ENCODE results near the gene CHN1.

DNA sequence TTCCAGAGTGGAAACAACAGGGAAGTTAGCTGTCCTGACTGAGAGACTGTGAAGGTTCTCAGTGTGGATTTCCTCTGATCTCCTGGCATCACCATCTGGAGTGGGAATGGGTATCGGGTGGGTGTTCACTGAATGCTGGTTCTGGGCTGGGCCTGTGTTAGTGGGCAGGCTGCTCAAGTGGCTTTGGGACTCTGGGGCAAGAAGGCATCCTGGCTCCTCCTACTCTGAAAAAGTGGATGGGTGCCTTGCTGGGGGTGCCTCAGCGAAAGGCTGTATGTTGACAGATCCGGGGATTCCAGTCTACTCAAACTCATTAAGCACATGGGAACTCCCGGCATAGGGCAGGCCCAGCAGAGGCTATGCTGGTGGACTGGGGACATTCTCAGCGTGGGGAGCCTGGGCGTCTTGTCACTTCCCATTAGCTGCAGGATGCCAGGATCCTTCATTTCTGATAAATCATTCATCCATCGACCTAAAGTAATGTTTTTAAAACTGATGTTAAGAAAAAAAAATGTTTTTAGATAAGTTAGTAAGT is 213.4 kb downstream of the CHN1 start:
- TF ChIP-seq, protein P1, sequence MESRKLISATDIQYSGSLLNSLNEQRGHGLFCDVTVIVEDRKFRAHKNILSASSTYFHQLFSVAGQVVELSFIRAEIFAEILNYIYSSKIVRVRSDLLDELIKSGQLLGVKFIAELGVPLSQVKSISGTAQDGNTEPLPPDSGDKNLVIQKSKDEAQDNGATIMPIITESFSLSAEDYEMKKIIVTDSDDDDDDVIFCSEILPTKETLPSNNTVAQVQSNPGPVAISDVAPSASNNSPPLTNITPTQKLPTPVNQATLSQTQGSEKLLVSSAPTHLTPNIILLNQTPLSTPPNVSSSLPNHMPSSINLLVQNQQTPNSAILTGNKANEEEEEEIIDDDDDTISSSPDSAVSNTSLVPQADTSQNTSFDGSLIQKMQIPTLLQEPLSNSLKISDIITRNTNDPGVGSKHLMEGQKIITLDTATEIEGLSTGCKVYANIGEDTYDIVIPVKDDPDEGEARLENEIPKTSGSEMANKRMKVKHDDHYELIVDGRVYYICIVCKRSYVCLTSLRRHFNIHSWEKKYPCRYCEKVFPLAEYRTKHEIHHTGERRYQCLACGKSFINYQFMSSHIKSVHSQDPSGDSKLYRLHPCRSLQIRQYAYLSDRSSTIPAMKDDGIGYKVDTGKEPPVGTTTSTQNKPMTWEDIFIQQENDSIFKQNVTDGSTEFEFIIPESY (IDR thresholded peaks at IDR 0.05; ENCODE audit: borderline replicate concordance, low read depth), result no peak
- TF ChIP-seq MEF2A (IDR thresholded peaks at IDR 0.05; ENCODE audit: borderline replicate concordance, low read depth), result no peak
